RWPE2 (cell line): ENCODE data around the gene MRPL4.
"Not testable (repeated sequence)": the region's sequence is repeated elsewhere in the genome, so short reads cannot be mapped to it uniquely, and the experiment has no call there.

Source experiments
- ATAC-seq: fragments of 200-7000 bp; cut with Tn5 transposase; 3 replicates; pipeline ENCODE4 v1.9.1; 2021; ENCODE audit warnings: low read depth
- DNase-seq: peaks from one replicate; pipeline ENCODE4 v3.0.0-alpha.2; 2020; ENCODE audit warnings: low spot score
- H3K27ac ChIP-seq: fragments of 450-650 bp; 2 replicates; pipeline ENCODE4 v1.5.1; 2017; ENCODE audit warnings: mild to moderate bottlenecking; ENCODE audit not compliant: poor library complexity, severe bottlenecking
- H3K27me3 ChIP-seq: fragments of 250-450 bp; sonication (Bioruptor Pico); 2 replicates; pipeline ENCODE4 v1.5.1; 2021; ENCODE audit warnings: mild to moderate bottlenecking, moderate library complexity; ENCODE audit not compliant: insufficient read depth, poor library complexity, severe bottlenecking
- H3K36me3 ChIP-seq: fragments of 250-450 bp; sonication (Bioruptor Pico); 2 replicates; pipeline ENCODE4 v1.5.1; 2020; ENCODE audit warnings: low read depth, mild to moderate bottlenecking, moderate library complexity
- H3K4me1 ChIP-seq: fragments of 250-450 bp; sonication (Bioruptor Pico); 2 replicates; pipeline ENCODE4 v1.5.1; 2021; ENCODE audit warnings: mild to moderate bottlenecking, moderate library complexity; ENCODE audit not compliant: insufficient read depth, poor library complexity, severe bottlenecking
- H3K4me3 ChIP-seq: fragments of 250-450 bp; sonication (Bioruptor Pico); 2 replicates; pipeline ENCODE4 v1.5.1; 2021; ENCODE audit warnings: mild to moderate bottlenecking, moderate library complexity; ENCODE audit not compliant: severe bottlenecking
- H3K9me3 ChIP-seq: fragments of 250-450 bp; sonication (Bioruptor Pico); 2 replicates; pipeline ENCODE4 v1.5.1; 2021; ENCODE audit warnings: mild to moderate bottlenecking, moderate library complexity; ENCODE audit not compliant: severe bottlenecking
- CTCF ChIP-seq: fragments of 450-650 bp; IDR thresholded peaks from one replicate; pipeline ENCODE4 v1.5.1; 2017; ENCODE audit warnings: mild to moderate bottlenecking, moderate library complexity; ENCODE audit not compliant: poor library complexity, severe bottlenecking

The MRPL4 gene

GRCh38 chr19:10233946-10234345, 18.1 kb upstream of the MRPL4 start:
- Histone ChIP-seq H3K27me3 (no peaks in the 10 kb centered on the region), H3K4me3 (no peak overlapping the region), H3K36me3 (no peaks in the 10 kb centered on the region), H3K27ac (no peak overlapping the region), H3K9me3 (no peaks in the 10 kb centered on the region), H3K4me1 (no peaks in the 10 kb centered on the region)
- no peak for TF ChIP-seq CTCF
- ATAC-seq (no peak), DNase-seq (no peak)

- no peak for DNase-seq
- Histone ChIP-seq H3K27ac (no peak overlapping the region), H3K9me3 (no peaks in the 10 kb centered on the region), H3K4me3 (no peak overlapping the region), H3K27me3 (no peaks in the 10 kb centered on the region), H3K36me3 (no peaks in the 10 kb centered on the region), H3K4me1 (no peaks in the 10 kb centered on the region)
- TF ChIP-seq CTCF = no peak
- no peak for ATAC-seq
Measured at GRCh38 chr19:10235003-10235402, 17.0 kb upstream of the MRPL4 start.

GRCh38 chr19:10235409-10235808, 16.6 kb upstream of the MRPL4 start:
- ATAC-seq, H3K36me3 ChIP-seq, DNase-seq, H3K27me3 ChIP-seq, H3K4me1 ChIP-seq, H3K27ac ChIP-seq, H3K4me3 ChIP-seq, H3K9me3 ChIP-seq: not testable (repeated sequence)

- Histone ChIP-seq H3K4me1 (no peaks in the 10 kb centered on the region), H3K4me3 (no peak overlapping the region), H3K9me3 (no peaks in the 10 kb centered on the region), H3K27me3 (no peaks in the 10 kb centered on the region), H3K27ac (no peak overlapping the region), H3K36me3 (no peaks in the 10 kb centered on the region)
- no peak for TF ChIP-seq CTCF
- ATAC-seq (peak; percentile 46; the same call in 1 of the 3 replicates), DNase-seq (no peak)
Measured at GRCh38 chr19:10237702-10238101, 14.3 kb upstream of the MRPL4 start.

GRCh38 chr19:10238172-10238783, 13.7 kb upstream of the MRPL4 start:
- Histone ChIP-seq H3K4me1 (no peaks in the 10 kb centered on the region), H3K27ac (no peak overlapping the region), H3K9me3 (no peaks in the 10 kb centered on the region), H3K4me3 (no peak overlapping the region), H3K36me3 (no peaks in the 10 kb centered on the region), H3K27me3 (no peaks in the 10 kb centered on the region)
- no peak for DNase-seq
- peak; percentile 82 for ATAC-seq
- no peak for TF ChIP-seq CTCF

- not testable (repeated sequence) for H3K27me3 ChIP-seq, H3K9me3 ChIP-seq, H3K36me3 ChIP-seq, H3K27ac ChIP-seq, H3K4me1 ChIP-seq, ATAC-seq, H3K4me3 ChIP-seq, DNase-seq
Measured at GRCh38 chr19:10241826-10242449, 10.1 kb upstream of the MRPL4 start.
